Measurements from ENCODE around the gene MAU2. TPM values are rescaled to one million over a fixed set of nuclear protein-coding genes. Genes with fewer than 3 reads are reported as not detected.
"Not testable (repeated sequence)": the region's sequence is repeated elsewhere in the genome, so short reads cannot be mapped to it uniquely, and the experiment has no call there.

Gene MAU2
- total and polyA plus RNA-seq, 2 experiments from 2014 or later: 18.9 to 62.2 TPM

DNA sequence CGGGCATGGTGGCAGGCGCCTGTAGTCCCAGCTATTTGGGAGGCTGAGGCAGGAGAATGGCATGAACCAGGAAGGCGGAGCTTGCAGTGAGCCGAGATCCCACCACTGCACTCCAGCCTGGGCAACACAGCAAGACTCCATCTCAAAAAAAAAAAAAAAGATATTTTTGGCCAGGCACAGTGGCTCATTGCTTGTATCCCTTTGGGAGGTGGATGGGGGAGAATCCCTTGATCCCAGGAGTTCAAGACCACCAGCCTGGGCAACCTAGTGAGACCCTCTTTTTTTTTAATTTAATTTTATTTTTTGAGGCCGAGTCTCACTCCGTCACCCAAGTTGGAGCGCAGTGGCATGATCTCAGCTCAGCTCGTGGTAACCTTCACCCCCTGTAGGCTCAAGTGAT lies 30.1 kb downstream of the MAU2 start:
- H3K9me3 Mint-ChIP-seq; H3K4me1 Mint-ChIP-seq; H3F3A ChIP-seq (replicated peaks; ENCODE audit: low read depth); H3K4me2 ChIP-seq; H3K27me3 ChIP-seq (ENCODE audit: insufficient read depth); H3K4me3 ChIP-seq; H4K20me1 ChIP-seq (replicated peaks; ENCODE audit: insufficient read depth); H3K9me2 ChIP-seq (ENCODE audit: insufficient read depth); ATAC-seq; H3K27ac Mint-ChIP-seq; H3K27ac ChIP-seq (ENCODE audit: low read depth); H3K4me1 ChIP-seq (ENCODE audit: insufficient read depth); H3K79me2 ChIP-seq (replicated peaks; ENCODE audit: insufficient read depth); DNase-seq (ENCODE audit: low spot score); H2AFZ ChIP-seq; H3K4me3 Mint-ChIP-seq: not testable (repeated sequence)
- H3K36me3 ChIP-seq (ENCODE audit: insufficient read depth): peaks cover 18% of the 10 kb centered on the region
- peaks cover 14% of the 10 kb centered on the region for H3K27me3 Mint-ChIP-seq (ENCODE audit: insufficient read depth, low read depth, poor library complexity)
- H3K36me3 Mint-ChIP-seq (ENCODE audit: low read depth): peaks cover 53% of the 10 kb centered on the region

DNA sequence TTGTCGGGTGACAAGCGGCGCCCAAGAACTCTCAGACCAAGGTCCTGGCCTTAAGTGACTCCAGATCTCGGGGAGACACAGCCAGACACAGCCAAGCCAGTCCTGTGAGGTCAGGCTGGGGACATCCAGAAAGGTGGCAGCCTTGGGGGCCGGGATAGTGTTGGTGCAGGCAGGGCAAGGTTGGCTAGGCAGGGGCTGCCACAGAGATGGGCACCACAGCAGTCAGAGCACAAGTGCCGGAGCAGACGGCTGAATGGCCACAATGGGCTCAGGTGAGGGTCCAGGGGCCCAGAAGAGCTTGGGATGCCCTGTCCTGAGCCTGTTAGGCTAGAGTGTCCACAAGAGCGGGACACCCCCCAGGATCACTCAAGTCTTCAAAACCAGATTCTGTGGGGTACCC lies 32.2 kb downstream of the MAU2 start:
- Mint-ChIP-seq H3K4me1 (no peaks in the 10 kb centered on the region), H3K27me3 (ENCODE audit: insufficient read depth, low read depth, poor library complexity) (peaks cover 11% of the 10 kb centered on the region), H3K4me3 (no peak overlapping the region), H3K36me3 (ENCODE audit: low read depth) (peaks cover 46% of the 10 kb centered on the region), H3K27ac (no peak overlapping the region), H3K9me3 (no peaks in the 10 kb centered on the region)
- ATAC-seq: no peak
- no peak overlapping the region for H3K4me2 ChIP-seq
- H3K36me3 ChIP-seq (ENCODE audit: insufficient read depth): peaks cover 18% of the 10 kb centered on the region
- no peaks in the 10 kb centered on the region for H3K9me2 ChIP-seq (ENCODE audit: insufficient read depth)
- no peaks in the 10 kb centered on the region for H3F3A ChIP-seq (replicated peaks; ENCODE audit: low read depth)
- no peak for DNase-seq (ENCODE audit: low spot score)
- no peaks in the 10 kb centered on the region for H3K4me1 ChIP-seq (ENCODE audit: insufficient read depth)
- TF ChIP-seq CREB1 (CRISPR knock-in tag; IDR thresholded peaks at IDR 0.05; ENCODE audit: low read depth) (no peak), ZNF114 (CRISPR knock-in tag; IDR thresholded peaks at IDR 0.05) (no peak), JUNB (IDR thresholded peaks at IDR 0.05; ENCODE audit: unreplicated experiment) (no peak), POLR2AphosphoS5 (IDR thresholded peaks at IDR 0.05; ENCODE audit: low read depth) (no peak), EZH2 (IDR thresholded peaks at IDR 0.05; ENCODE audit: low read depth, unreplicated experiment) (no peak)
- TF ChIP-seq, protein P1, sequence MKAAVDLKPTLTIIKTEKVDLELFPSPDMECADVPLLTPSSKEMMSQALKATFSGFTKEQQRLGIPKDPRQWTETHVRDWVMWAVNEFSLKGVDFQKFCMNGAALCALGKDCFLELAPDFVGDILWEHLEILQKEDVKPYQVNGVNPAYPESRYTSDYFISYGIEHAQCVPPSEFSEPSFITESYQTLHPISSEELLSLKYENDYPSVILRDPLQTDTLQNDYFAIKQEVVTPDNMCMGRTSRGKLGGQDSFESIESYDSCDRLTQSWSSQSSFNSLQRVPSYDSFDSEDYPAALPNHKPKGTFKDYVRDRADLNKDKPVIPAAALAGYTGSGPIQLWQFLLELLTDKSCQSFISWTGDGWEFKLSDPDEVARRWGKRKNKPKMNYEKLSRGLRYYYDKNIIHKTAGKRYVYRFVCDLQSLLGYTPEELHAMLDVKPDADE (IDR thresholded peaks at IDR 0.05): no peak
- TF ChIP-seq, protein P2, sequence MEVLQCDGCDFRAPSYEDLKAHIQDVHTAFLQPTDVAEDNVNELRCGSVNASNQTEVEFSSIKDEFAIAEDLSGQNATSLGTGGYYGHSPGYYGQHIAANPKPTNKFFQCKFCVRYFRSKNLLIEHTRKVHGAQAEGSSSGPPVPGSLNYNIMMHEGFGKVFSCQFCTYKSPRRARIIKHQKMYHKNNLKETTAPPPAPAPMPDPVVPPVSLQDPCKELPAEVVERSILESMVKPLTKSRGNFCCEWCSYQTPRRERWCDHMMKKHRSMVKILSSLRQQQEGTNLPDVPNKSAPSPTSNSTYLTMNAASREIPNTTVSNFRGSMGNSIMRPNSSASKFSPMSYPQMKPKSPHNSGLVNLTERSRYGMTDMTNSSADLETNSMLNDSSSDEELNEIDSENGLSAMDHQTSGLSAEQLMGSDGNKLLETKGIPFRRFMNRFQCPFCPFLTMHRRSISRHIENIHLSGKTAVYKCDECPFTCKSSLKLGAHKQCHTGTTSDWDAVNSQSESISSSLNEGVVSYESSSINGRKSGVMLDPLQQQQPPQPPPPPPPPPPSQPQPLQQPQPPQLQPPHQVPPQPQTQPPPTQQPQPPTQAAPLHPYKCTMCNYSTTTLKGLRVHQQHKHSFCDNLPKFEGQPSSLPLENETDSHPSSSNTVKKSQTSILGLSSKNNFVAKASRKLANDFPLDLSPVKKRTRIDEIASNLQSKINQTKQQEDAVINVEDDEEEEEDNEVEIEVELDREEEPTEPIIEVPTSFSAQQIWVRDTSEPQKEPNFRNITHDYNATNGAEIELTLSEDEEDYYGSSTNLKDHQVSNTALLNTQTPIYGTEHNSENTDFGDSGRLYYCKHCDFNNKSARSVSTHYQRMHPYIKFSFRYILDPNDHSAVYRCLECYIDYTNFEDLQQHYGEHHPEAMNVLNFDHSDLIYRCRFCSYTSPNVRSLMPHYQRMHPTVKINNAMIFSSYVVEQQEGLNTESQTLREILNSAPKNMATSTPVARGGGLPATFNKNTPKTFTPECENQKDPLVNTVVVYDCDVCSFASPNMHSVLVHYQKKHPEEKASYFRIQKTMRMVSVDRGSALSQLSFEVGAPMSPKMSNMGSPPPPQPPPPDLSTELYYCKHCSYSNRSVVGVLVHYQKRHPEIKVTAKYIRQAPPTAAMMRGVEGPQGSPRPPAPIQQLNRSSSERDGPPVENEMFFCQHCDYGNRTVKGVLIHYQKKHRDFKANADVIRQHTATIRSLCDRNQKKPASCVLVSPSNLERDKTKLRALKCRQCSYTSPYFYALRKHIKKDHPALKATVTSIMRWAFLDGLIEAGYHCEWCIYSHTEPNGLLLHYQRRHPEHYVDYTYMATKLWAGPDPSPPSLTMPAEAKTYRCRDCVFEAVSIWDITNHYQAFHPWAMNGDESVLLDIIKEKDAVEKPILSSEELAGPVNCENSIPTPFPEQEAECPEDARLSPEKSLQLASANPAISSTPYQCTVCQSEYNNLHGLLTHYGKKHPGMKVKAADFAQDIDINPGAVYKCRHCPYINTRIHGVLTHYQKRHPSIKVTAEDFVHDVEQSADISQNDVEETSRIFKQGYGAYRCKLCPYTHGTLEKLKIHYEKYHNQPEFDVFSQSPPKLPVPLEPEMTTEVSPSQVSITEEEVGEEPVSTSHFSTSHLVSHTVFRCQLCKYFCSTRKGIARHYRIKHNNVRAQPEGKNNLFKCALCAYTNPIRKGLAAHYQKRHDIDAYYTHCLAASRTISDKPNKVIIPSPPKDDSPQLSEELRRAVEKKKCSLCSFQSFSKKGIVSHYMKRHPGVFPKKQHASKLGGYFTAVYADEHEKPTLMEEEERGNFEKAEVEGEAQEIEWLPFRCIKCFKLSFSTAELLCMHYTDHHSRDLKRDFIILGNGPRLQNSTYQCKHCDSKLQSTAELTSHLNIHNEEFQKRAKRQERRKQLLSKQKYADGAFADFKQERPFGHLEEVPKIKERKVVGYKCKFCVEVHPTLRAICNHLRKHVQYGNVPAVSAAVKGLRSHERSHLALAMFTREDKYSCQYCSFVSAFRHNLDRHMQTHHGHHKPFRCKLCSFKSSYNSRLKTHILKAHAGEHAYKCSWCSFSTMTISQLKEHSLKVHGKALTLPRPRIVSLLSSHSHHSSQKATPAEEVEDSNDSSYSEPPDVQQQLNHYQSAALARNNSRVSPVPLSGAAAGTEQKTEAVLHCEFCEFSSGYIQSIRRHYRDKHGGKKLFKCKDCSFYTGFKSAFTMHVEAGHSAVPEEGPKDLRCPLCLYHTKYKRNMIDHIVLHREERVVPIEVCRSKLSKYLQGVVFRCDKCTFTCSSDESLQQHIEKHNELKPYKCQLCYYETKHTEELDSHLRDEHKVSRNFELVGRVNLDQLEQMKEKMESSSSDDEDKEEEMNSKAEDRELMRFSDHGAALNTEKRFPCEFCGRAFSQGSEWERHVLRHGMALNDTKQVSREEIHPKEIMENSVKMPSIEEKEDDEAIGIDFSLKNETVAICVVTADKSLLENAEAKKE (CRISPR knock-in tag; IDR thresholded peaks at IDR 0.05): no peak
- H3K27me3 ChIP-seq (ENCODE audit: insufficient read depth): no peaks in the 10 kb centered on the region
- no peak overlapping the region for H2AFZ ChIP-seq
- no peaks in the 10 kb centered on the region for H3K79me2 ChIP-seq (replicated peaks; ENCODE audit: insufficient read depth)
- no peak overlapping the region for H3K4me3 ChIP-seq
- H4K20me1 ChIP-seq (replicated peaks; ENCODE audit: insufficient read depth): no peaks in the 10 kb centered on the region
- no peak overlapping the region for H3K27ac ChIP-seq (ENCODE audit: low read depth)
